Activated B cell treated with CpG ODN at 0.5 μM for 24 hours (primary cell): ENCODE data around the gene IFT57. TPM values are rescaled to one million over a fixed set of nuclear protein-coding genes. Genes with fewer than 3 reads are reported as not detected.
A peak's percentile ranks its signal among the peaks of the same experiment; 100 is the strongest.

Experiments
- ATAC-seq: fragments of 200-7000 bp; cut with Tn5 transposase; one replicate; pipeline ENCODE4 v1.10.0; 2021; ENCODE audit warnings: low read depth, mild to moderate bottlenecking, moderate library complexity
- CTCF ChIA-PET: fragments of 350-600 bp; sonication (Branson Sonifier 250); formaldehyde crosslinking; loops from one replicate; lab custom pipeline; 2021; ENCODE audit warnings: antibody characterized with exemption; lab: Charles Lee
- POLR2A ChIA-PET: fragments of 350-600 bp; sonication (Branson Sonifier 250); formaldehyde crosslinking; loops from one replicate; lab custom pipeline; 2021; ENCODE audit warnings: antibody characterized with exemption; lab: Charles Lee
- DNase-seq: peaks from one replicate; pipeline ENCODE4 v3.0.0; 2022
- H3K27ac Mint-ChIP-seq: one replicate; pipeline ENCODE4 v1.8.0; 2020; ENCODE audit warnings: mixed read lengths
- H3K27me3 Mint-ChIP-seq: one replicate; pipeline ENCODE4 v1.8.0; 2021; ENCODE audit warnings: mixed read lengths
- H3K36me3 Mint-ChIP-seq: one replicate; pipeline ENCODE4 v1.8.0; 2021; ENCODE audit warnings: low read depth, mixed read lengths
- H3K4me1 Mint-ChIP-seq: one replicate; pipeline ENCODE4 v1.8.0; 2021; ENCODE audit warnings: mixed read lengths
- H3K4me3 Mint-ChIP-seq: one replicate; pipeline ENCODE4 v1.8.0; 2020; ENCODE audit warnings: mild to moderate bottlenecking, mixed read lengths
- H3K9me3 Mint-ChIP-seq: one replicate; pipeline ENCODE4 v1.8.0; 2020; ENCODE audit warnings: mixed read lengths
- CTCF ChIP-seq: fragments of 200-600 bp; IDR thresholded peaks from one replicate; pipeline ENCODE4 v1.8.0; 2022; ENCODE audit warnings: antibody characterized with exemption, mild to moderate bottlenecking
- intact Hi-C: fragments of 100-400 bp; cut with micrococcal nuclease; formaldehyde crosslinking; loops from one replicate; pipeline ENCODE4 v1.15.1; 2024
- total RNA-seq: library from RNA; stranded (reverse); gene quantifications from 2 replicates; pipeline ENCODE4 v1.2.3, GENCODE V29; 2022

IFT57 gene
- total RNA-seq, 1 donor from 2014 or later, result 63.2 TPM

GRCh38 chr3:108130236-108130635 is 92.0 kb downstream of the IFT57 start:
- peaks cover 95% of the 10 kb centered on the region for H3K4me1 Mint-ChIP-seq
- TF ChIP-seq CTCF, result no peak
- H3K27me3 Mint-ChIP-seq, result no peaks in the 10 kb centered on the region
- DNase-seq (no peak), ATAC-seq (no peak)
- H3K4me3 Mint-ChIP-seq, result peak overlapping the region; percentile 74
- intact Hi-C loops, result loop anchor here (5.0 kb wide), 1 partner anchor 268 kb away; no protein-coding TSS in a partner anchor
- CTCF ChIA-PET, result interaction anchor here (1.0 kb wide), 1 partner anchor 277 kb away, joined by 3 read pairs; no protein-coding TSS in a partner anchor
- peaks cover 50% of the 10 kb centered on the region for H3K36me3 Mint-ChIP-seq
- peak overlapping the region; percentile 92 for H3K27ac Mint-ChIP-seq
- POLR2A ChIA-PET, result interaction anchor here (1.9 to 2.1 kb wide), 2 partner anchors 30 to 93 kb away, joined by 5 to 8 read pairs; no protein-coding TSS in a partner anchor
- H3K9me3 Mint-ChIP-seq, result peaks cover 6% of the 10 kb centered on the region

- POLR2A ChIA-PET, result interaction anchor here (1.5 to 8.2 kb wide), 5 partner anchors 11 to 96 kb away, joined by 4 to 211 read pairs (median 75); partner anchors contain the start of genes CD47 and IFT57
- intact Hi-C loops, result loop anchor here (5.0 kb wide), 1 partner anchor 35 kb away; no protein-coding TSS in a partner anchor
- CTCF ChIA-PET, result interaction anchor here (1.1 kb wide), 1 partner anchor 280 kb away, joined by 6 read pairs; no protein-coding TSS in a partner anchor
- H3K27me3 Mint-ChIP-seq, result no peaks in the 10 kb centered on the region
- no peak for ATAC-seq
- DNase-seq, result no peak
- peaks cover 94% of the 10 kb centered on the region for H3K4me1 Mint-ChIP-seq
- peaks cover 6% of the 10 kb centered on the region for H3K9me3 Mint-ChIP-seq
- H3K4me3 Mint-ChIP-seq, result peak overlapping the region; percentile 79
- no peak for TF ChIP-seq CTCF
- H3K27ac Mint-ChIP-seq, result peak overlapping the region; percentile 95
- H3K36me3 Mint-ChIP-seq, result peaks cover 42% of the 10 kb centered on the region
These were observed 94.8 kb downstream of the IFT57 start for GRCh38 chr3:108127301-108127988.

GRCh38 chr3:108126348-108126747 is 95.9 kb downstream of the IFT57 start:
- H3K36me3 Mint-ChIP-seq, result peaks cover 34% of the 10 kb centered on the region
- peak overlapping the region; percentile 100 for H3K27ac Mint-ChIP-seq
- peaks cover 94% of the 10 kb centered on the region for H3K4me1 Mint-ChIP-seq
- H3K9me3 Mint-ChIP-seq, result peaks cover 6% of the 10 kb centered on the region
- ChIA-PET POLR2A (interaction anchor here (0.6 to 8.2 kb wide), 22 partner anchors 7 to 463 kb away, joined by 3 to 211 read pairs (median 5); partner anchors contain the start of genes CD47, CIP2A, DZIP3 and IFT57), CTCF (interaction anchor here (1.3 to 1.7 kb wide), 2 partner anchors 12 to 39 kb away, joined by 3 to 7 read pairs; no protein-coding TSS in a partner anchor)
- H3K27me3 Mint-ChIP-seq, result no peaks in the 10 kb centered on the region
- TF ChIP-seq CTCF, result no peak
- H3K4me3 Mint-ChIP-seq, result peak overlapping the region; percentile 83
- no peak for ATAC-seq
- intact Hi-C loops, result loop anchor here (5.0 kb wide), 1 partner anchor 36 kb away; no protein-coding TSS in a partner anchor
- no peak for DNase-seq

- TF ChIP-seq CTCF, result no peak
- H3K36me3 Mint-ChIP-seq, result peaks cover 32% of the 10 kb centered on the region
- intact Hi-C loops, result loop anchor here (1.0 to 5.0 kb wide), 10 partner anchors 9 to 603 kb away; partner anchors contain the start of genes BBX, CD47, CIP2A and DZIP3
- peak overlapping the region; percentile 83 for H3K4me3 Mint-ChIP-seq
- DNase-seq (peak; percentile 69), ATAC-seq (peak; percentile 67)
- ChIA-PET POLR2A (interaction anchor here (0.6 to 8.2 kb wide), 35 partner anchors 8 to 477 kb away, joined by 3 to 211 read pairs (median 4); partner anchors contain the start of genes CD47, CIP2A, DZIP3 and IFT57), CTCF (interaction anchor here (0.7 to 1.7 kb wide), 7 partner anchors 12 to 197 kb away, joined by 3 to 7 read pairs (median 3); no protein-coding TSS in a partner anchor)
- peaks cover 94% of the 10 kb centered on the region for H3K4me1 Mint-ChIP-seq
- no peaks in the 10 kb centered on the region for H3K27me3 Mint-ChIP-seq
- H3K27ac Mint-ChIP-seq, result peak overlapping the region; percentile 100
- H3K9me3 Mint-ChIP-seq, result peaks cover 6% of the 10 kb centered on the region
These were observed 96.6 kb downstream of the IFT57 start for GRCh38 chr3:108125550-108126071.
